HG02642 (cell line): ENCODE measurements around the gene FYB2.

ENCODE experiments used
- ATAC-seq: cut with Tn5 transposase; IDR thresholded peaks from one replicate; pipeline ENCODE4 v1.9.1; 2021; ENCODE audit warnings: mild to moderate bottlenecking; ENCODE audit not compliant: unreplicated experiment, poor library complexity

The FYB2 gene

DNA sequence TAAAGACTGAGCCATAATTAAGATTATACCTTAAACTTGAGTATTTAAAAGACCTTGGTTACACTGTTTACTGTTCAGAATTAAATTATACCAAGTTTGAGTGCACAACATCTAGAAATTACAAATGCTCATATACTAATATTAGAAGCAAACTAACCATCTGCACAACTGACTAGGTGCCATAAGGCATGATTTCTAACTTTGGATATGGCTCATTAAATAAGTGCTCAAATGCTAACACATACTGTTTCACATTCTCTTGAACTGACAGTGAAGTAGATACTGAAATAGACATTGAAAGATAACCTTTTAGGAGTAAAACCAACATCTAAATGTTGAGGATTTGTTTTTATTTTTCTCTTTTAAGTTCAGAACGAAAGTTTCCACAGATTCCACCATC, 100.0 kb downstream of the FYB2 start:
- no peak for ATAC-seq

DNA sequence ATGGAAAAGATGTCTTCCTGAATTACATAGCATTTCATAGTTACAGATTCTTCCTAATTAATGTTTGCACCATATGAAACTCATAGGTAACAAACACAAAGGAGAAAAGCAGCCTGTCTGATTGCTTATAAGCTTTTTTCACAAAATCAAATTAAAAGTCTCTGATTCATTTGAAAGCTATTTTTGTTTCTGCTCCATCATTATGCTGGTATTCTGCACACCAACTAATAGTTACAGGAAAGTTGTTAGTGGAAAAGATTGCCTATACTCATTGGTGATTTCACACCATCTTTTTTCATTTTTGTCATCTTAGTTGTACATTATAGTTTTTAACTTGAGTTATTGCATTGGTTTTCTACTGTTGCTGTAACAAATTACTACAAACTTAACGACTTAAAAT, 104.0 kb downstream of the FYB2 start:
- ATAC-seq: no peak

DNA sequence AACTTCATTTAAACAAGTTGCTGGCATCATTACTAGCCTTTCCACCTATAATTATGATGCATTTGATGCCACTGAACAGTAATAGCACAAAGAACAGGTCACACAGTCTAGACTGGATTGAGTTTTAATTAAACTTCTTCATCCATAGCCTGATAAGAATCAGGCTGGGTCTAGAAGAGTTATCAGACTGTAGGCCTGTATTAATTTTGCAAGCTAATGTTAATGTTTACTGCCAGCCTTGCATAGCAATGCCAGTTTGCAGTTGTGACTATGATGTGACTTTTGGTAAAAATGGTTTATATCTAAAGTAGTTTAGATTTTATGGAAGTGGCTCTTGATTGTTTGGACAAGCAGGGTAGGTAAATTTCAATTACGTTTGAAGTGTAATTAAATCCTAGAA, 106.1 kb downstream of the FYB2 start:
- no peak for ATAC-seq

DNA sequence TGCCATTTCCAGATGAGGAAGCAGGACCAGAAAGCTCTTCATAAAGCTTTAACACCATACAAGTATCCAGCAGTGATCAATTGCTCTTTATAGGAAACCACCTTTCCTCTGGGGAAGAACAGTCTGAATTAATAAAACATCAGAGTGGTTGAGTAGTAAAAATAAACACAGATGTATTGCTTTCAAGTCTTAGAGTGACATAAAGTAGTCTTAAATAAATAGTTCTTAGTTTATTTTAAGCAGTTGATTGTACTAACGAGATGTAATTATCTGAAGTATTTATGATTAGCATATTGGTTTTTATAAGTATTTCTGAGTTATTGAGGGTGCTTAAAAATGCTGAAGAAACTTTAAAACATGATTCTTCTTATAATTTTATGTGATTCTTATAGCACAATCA, 107.1 kb downstream of the FYB2 start:
- ATAC-seq: no peak

DNA sequence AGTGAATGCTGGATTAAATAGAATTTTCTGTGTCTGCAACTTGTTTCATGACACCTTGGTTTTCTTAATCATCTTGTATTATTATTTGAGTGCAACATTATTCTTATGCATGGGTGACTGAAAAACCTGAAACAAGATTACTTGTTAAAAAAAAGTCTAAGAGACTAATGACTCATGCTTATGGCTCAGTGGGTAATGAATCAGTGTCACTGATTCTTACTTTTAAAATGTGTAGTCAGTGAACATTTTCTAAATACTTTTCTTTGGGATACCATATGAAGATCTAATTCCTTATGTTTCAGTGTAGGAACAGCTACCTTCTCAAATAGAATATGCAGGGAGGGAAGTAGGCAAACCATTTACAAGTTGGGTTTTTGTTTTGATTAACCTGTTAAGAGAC, 108.6 kb downstream of the FYB2 start:
- ATAC-seq: no peak

DNA sequence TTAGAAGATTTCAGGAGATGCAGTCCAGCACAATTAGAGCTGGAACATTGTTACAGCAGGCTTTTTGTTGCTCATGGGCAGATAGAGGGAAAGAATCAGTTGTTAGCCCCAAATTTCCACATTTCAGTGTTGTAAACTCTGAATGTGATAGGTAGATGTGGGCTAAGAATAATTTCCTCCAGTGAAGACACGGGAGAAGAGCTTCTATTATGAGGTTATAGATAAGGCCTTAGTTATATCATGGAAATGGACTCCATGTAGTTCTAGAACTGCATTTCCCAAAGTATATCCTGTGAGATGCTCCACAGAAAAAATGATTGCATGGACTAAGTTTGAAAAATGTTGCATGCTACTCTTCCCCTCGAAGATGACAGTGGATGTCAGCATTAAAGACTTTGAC, 109.2 kb downstream of the FYB2 start:
- ATAC-seq: no peak

DNA sequence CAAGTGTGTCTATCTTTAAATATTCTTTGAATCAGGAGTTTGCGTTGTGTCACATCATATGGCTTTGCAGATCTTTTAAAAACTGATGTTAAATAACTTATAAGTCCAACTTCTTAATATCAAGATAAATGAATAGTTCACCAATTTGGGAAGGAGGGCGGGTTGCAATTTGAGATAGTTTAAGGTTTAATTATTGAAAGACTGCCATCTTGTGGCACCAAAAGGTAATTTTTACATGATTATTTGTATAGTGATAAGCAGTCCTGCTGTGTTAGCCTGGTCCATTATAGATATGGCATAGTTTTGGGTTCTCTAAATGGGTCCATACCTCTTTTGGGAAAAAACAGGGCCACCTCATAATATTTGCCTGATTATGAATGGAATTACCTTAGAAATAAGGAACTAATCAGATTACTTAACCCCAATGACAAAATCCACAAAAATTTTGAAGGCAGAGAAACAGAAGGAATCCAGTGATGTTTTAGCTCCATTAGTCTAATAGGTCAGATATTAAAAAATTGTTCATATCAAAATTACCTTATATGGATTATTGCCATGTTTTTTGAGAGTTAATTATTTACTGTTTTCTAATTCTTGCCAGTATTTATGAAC, 109.8 kb downstream of the FYB2 start:
- ATAC-seq: no peak

DNA sequence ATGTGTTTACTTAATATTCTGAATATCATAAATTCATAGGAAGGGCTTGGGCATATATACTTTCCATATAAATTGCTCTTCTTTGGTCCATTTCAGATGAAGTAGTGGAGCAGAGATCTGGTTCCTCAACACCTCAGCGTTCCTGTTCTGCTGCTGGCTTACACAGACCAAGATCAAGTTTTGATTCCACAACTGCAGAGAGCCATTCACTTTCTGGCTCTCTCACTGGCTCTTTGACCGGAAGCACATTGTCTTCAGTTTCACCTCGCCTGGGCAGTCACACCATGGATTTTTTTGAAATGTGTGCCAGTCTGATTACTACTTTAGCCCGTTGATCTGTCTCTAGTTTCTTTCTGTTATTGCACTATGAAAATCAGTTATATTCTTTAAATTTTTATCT, 111.8 kb downstream of the FYB2 start:
- no peak for ATAC-seq

DNA sequence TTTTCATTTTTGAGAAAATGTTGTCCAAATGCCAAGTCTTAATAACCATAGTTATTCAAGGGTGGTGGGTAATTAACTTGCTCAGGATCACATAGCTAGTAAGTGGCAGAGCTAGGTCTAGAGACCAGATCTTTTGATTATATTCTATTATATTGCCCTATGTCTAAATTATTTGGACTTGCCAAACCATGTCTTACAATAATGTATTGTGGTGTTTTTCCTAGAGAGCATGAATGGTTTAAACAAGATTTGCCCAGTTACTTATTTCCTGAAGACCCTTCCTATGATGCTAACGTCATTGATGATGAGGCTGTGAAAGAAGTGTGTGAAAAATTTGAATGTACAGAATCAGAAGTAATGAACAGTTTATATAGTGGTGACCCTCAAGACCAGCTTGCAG, 115.5 kb downstream of the FYB2 start:
- ATAC-seq: no peak

DNA sequence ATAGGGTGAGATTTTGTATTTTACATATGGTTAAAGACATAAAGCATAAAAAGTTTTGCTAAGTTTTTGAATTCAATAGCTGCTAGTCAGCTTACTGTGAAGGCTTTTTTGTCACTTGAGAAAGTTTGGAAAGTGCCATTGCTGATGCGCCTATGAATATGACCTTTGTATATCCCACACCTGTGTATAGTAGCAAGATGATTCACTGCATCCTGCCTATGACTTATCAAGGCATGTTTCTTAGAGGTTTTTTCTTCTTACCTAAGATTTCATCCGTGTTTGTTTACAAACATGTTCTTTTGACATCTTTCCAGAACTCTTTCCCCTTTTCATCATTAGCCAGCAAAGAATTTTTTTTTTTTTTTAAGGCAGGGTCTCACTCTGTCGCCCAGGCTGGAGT, 122.5 kb downstream of the FYB2 start:
- ATAC-seq: no peak

DNA sequence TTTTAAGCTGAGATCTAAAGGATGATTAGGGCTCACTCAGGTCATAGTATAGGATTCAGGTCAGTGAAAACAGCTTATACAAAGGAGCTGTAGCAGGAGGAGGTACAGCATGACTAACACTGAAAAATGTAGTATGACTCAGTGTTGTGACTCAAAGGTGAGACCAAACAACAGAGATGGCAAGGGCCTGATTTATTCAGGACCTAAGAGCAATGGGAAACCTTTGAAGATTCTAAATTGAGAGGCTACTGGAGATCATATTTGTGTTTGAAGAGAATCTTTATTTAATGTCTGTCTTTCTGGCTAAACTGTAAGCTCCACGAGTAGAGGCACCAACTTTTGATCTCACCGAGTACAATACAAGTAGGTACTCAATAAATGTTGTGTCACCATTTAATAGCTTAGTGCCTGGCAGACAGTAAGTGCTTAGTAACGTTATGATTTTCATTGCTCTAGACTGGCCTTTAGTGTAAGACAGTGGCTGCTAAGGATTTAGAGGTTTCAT, 130.6 kb downstream of the FYB2 start:
- ATAC-seq: no peak

DNA sequence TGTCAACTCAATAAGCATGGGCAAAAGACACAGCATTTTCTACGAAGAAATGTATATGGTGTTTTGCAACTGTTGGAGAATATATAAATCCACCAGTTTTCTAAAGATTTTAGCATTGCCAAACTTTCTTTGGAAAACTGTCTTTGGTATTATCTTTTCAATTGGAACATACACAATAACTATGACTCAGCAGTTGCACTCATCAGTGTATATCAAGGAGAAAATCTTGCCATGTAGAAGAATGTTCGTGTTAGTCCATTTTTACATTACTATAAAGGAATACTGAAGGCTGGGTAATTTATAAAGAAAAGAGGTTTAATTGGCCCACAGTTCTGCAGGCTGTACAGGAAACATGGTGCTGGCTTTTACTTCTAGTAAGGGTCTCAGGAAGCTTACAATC, 133.0 kb downstream of the FYB2 start:
- no peak for ATAC-seq

DNA sequence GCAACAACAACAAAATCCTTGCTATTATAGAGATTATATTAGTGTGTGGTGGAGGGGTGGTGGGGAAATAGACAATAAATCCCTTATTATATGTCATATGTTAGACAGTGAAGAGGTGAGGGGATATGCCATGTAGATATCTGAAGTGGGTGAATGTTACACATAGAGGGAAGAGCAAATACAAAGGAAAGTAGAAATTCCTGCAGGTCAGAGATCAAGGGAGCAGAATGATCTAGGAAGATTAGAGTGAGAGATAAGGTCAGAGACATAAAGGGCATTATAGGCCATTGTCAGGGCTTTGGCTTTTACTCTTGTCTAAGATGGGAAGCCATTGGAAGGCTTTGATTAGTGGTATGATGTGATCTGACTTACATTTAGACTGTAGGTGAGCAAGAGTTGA, 135.6 kb downstream of the FYB2 start:
- no peak for ATAC-seq

DNA sequence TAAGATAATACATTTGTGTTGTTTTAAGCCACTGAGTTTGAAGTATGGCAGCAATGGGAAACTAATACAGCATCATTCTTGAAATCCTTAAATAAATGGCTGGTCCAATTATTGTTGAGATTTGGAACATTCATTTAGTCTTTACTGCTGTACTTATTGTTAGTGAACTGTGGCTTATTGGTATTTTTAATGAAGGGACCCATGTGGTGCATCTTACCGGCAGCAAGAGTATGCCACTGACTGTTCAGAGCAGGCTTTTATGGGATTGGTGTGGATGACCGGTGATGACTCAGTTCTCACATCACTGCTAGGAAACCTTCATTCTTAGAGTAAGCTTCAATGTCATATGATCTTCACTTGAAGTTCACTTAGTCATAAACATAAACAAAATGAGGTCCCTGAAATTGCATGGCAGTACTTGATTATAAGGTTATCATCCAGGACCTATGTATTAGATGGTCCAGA, 142.6 kb downstream of the FYB2 start:
- ATAC-seq: no peak

DNA sequence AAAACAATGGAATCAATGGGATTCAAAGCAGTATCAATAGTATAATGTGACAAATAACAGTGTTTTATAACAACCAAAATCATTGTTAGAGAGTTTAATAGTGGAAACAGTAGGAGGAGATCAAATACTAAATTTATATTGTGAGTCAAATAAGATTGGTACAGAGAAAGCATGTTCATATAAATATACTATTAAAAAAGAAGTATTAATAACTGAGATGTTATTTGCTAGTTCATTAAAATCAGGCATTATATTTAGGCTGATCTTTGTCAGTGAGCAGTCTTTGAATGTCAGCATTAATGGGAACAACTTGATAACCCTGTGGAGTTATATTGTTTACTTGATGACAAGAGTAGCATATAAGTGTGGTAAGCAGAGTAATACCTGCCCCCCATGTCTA, 143.4 kb downstream of the FYB2 start:
- no peak for ATAC-seq

DNA sequence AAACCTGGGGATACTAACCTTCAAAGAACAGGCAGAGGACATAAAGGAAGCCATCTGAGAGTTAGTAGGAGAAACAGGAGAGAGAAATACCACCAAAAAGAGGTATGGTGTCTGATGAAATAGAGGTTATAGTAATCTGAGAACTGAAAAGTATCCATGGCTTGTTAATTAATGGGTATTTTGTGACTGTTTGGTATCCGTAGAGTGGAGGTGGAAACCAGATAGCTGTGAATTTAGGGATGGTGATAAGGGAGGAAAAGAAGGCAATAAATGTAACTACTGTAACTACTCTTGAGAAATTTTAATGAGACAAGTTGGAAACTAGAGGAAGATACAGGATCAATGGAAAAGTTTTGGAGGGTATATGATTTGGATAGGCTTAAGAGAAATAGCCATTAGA, 146.6 kb downstream of the FYB2 start:
- no peak for ATAC-seq

DNA sequence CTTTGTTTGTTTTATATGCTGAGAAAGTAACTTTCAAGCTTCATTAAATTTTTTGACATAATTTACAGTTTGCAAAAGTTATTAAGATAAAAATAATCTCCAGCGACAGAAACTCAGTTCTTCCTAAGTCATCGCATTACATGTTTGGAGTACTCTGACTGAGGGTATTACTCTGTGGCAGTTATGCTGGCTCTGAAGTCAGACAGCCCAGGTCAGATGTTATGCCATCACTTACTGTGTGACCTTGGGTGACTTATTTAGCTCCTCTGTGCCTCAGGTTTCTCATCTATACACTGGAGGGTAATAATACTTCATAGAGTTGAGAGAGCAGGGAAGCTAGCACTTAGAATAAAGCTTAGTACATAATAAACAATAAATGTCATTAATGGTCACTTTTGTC, 147.7 kb downstream of the FYB2 start:
- ATAC-seq: no peak

DNA sequence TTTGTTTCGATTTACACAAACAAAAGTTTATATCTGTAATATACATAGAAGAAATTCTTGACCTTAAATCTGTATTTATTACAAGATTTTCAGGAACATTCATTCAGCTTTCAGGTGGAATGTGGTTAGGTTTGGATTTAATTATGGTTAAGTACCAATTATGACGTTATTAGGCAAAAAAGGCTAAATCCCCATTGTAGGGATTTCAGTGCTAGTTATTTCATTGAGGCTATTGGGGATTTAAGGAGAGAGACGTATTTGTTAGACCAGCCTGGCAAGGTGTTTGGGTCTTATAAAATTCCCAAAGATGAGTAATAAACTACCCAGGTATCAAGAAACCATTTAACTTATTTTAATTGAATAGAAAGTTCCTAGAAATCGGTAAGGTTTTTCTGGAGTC, 148.1 kb downstream of the FYB2 start:
- ATAC-seq: no peak

DNA sequence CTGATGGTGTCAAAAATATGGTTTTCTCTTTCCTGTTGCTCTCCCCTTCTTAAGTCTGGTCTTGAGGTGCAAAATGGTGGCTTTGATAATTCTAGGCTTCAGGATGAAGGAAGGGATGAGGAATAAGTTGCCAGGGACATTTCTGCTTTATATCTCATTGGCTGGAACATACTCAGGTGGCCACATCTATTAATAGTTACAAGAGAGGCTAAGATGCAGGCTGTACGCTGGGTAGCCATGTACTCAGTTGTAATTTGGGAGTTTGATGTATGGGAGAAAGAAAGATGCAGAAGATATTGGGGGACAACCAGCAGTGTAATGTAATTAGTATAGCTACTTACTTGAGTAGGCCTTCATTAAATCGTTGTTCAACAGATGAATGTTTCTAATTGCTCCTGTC, 148.9 kb downstream of the FYB2 start:
- ATAC-seq: no peak
